Smooth muscle cell of trachea (primary cell): ENCODE data around the gene TFDP2. TPM values are rescaled to one million over a fixed set of nuclear protein-coding genes. Genes with fewer than 3 reads are reported as not detected.

ENCODE experiments used
- total RNA-seq: library from RNA; depleted of rRNA; stranded (reverse); fragments of >200 nt; gene quantifications from 2 replicates; pipeline ENCODE4 v1.2.1, GENCODE V29; 2014

Gene TFDP2
- total RNA-seq = 38.3 and 62.9 TPM in 2 replicates

GRCh38 chr3:142148792-142149672 is at the start of gene TFDP2:
Gene TFDP2 (minus strand): TSS chr3:142149544. CDS start chr3:142101749, 47,795 bp downstream.

Other genes starting within 250 kb of the TFDP2 start
- 15.4 and 20.5 TPM in 2 replicates for gene GK5, start 76.0 kb upstream of the TFDP2 start, total RNA-seq